ENCODE measurements around the gene TSSK2. TPM values are rescaled to one million over a fixed set of nuclear protein-coding genes. Genes with fewer than 3 reads are reported as not detected.

The TSSK2 gene
- total and polyA plus RNA-seq, 2 donors (not counting 3 experiments of a cell fraction or from before 2014, with no cell fraction given): not detected

- no peak for TF ChIP-seq GATA2 (IDR thresholded peaks at IDR 0.05; ENCODE audit: insufficient read depth, insufficient read length, low read depth, low read length)
- no peak for TF ChIP-seq FOS (IDR thresholded peaks at IDR 0.05; ENCODE audit: borderline replicate concordance, insufficient read depth, low read length)
- TF ChIP-seq POLR2A (IDR thresholded peaks at IDR 0.05; ENCODE audit: low read depth, low read length): no peak
- no peak for TF ChIP-seq MYC (IDR thresholded peaks at IDR 0.05; ENCODE audit: low read depth, low read length)
- TF ChIP-seq JUN (IDR thresholded peaks at IDR 0.05; ENCODE audit: borderline replicate concordance, insufficient read depth, insufficient read length, low read depth): no peak
- TF ChIP-seq CTCF (IDR thresholded peaks at IDR 0.05; ENCODE audit: extremely low read depth in 1 of 2, insufficient read depth in 1 of 2, low read depth in 1 of 2, low read length in 2 of 2): no peak
- ChIA-PET POLR2A (interaction anchor here (0.7 kb wide), 1 partner anchor 12 kb away, joined by 3 read pairs; no protein-coding TSS in a partner anchor), CTCF (no interaction called here)
- intact Hi-C loops (cut with micrococcal nuclease): no loop called here
- H2AFZ ChIP-seq (ENCODE audit: low read depth, low read length): no peak overlapping the region
- no peak overlapping the region for H3K9ac ChIP-seq (replicated peaks; ENCODE audit: extremely low read depth, insufficient read depth, low read length)
- H3K36me3 ChIP-seq (ENCODE audit: control insufficient read depth in 2 of 2, extremely low read depth in 1 of 2, insufficient read depth in 2 of 2, low read length in 2 of 2): no peaks in the 10 kb centered on the region
- dilution Hi-C loops (cut with MboI; ENCODE audit: extremely low pct_ligation_motif_present, low sequenced_read_pairs): no loop called here
- H3K79me2 ChIP-seq (ENCODE audit: control insufficient read depth, insufficient read depth, low read length): peaks cover 16% of the 10 kb centered on the region
- no peak overlapping the region for H3K4me2 ChIP-seq (ENCODE audit: insufficient read depth, low read length)
- BruUV-seq (replicated peaks): no TSS peak
- no peaks in the 10 kb centered on the region for H3K9me3 ChIP-seq (replicated peaks; ENCODE audit: control insufficient read depth, insufficient read depth, low read length)
- FAIRE-seq: no peak
- H3K27ac ChIP-seq (ENCODE audit: insufficient read depth, low read depth, low read length): no peak overlapping the region
- H3K4me3 ChIP-seq (replicated peaks in 1 of 3; ENCODE audit: insufficient read depth in 1 of 3, low read depth in 1 of 3, low read length in 3 of 3): no peak overlapping the region
- H4K20me1 ChIP-seq (replicated peaks; ENCODE audit: control insufficient read depth, extremely low read depth, insufficient read depth, low read length): peaks cover 2% of the 10 kb centered on the region
- no peak for DNase-seq (ENCODE audit: low read depth, low spot score)
- H3K27me3 ChIP-seq (ENCODE audit: control insufficient read depth in 2 of 2, insufficient read depth in 2 of 2, low read length in 2 of 2): no peaks in the 10 kb centered on the region
- no peaks in the 10 kb centered on the region for H3K9me1 ChIP-seq (replicated peaks; ENCODE audit: control insufficient read depth, extremely low read depth, insufficient read depth, low read length)
- no peaks in the 10 kb centered on the region for H3K4me1 ChIP-seq (ENCODE audit: control insufficient read depth, extremely low read depth, insufficient read depth, low read length)
Observed at GRCh38 chr22:19097518-19097917, 33.6 kb upstream of the TSSK2 start.

GRCh38 chr22:19098157-19098556 lies 33.0 kb upstream of the TSSK2 start:
- Histone ChIP-seq H3K27ac (ENCODE audit: insufficient read depth, low read depth, low read length) (no peak overlapping the region), H3K9ac (replicated peaks; ENCODE audit: extremely low read depth, insufficient read depth, low read length) (no peak overlapping the region), H3K9me3 (replicated peaks; ENCODE audit: control insufficient read depth, insufficient read depth, low read length) (no peaks in the 10 kb centered on the region), H3K36me3 (ENCODE audit: control insufficient read depth in 2 of 2, extremely low read depth in 1 of 2, insufficient read depth in 2 of 2, low read length in 2 of 2) (no peaks in the 10 kb centered on the region), H3K4me3 (replicated peaks in 1 of 3; ENCODE audit: insufficient read depth in 1 of 3, low read depth in 1 of 3, low read length in 3 of 3) (no peak overlapping the region), H3K4me2 (ENCODE audit: insufficient read depth, low read length) (no peak overlapping the region), H3K79me2 (ENCODE audit: control insufficient read depth, insufficient read depth, low read length) (peaks cover 20% of the 10 kb centered on the region), H4K20me1 (replicated peaks; ENCODE audit: control insufficient read depth, extremely low read depth, insufficient read depth, low read length) (peaks cover 2% of the 10 kb centered on the region), H3K9me1 (replicated peaks; ENCODE audit: control insufficient read depth, extremely low read depth, insufficient read depth, low read length) (no peaks in the 10 kb centered on the region), H2AFZ (ENCODE audit: low read depth, low read length) (no peak overlapping the region), H3K4me1 (ENCODE audit: control insufficient read depth, extremely low read depth, insufficient read depth, low read length) (no peaks in the 10 kb centered on the region), H3K27me3 (ENCODE audit: control insufficient read depth in 2 of 2, insufficient read depth in 2 of 2, low read length in 2 of 2) (no peaks in the 10 kb centered on the region)
- BruUV-seq (replicated peaks): no TSS peak
- ChIA-PET POLR2A (interaction anchor here (0.7 to 1.4 kb wide), 2 partner anchors 13 to 18 kb away, joined by 3 to 4 read pairs; no protein-coding TSS in a partner anchor), CTCF (interaction anchor here (1.0 to 1.6 kb wide), 3 partner anchors 9 to 35 kb away, joined by 3 to 6 read pairs (median 4); no protein-coding TSS in a partner anchor)
- DNase-seq (ENCODE audit: low read depth, low spot score) (no peak), FAIRE-seq (no peak)
- dilution Hi-C loops (cut with MboI; ENCODE audit: extremely low pct_ligation_motif_present, low sequenced_read_pairs): no loop called here
- TF ChIP-seq MAX (IDR thresholded peaks at IDR 0.05; ENCODE audit: insufficient read depth, insufficient read length): no peak
- no peak for TF ChIP-seq MYC (IDR thresholded peaks at IDR 0.05; ENCODE audit: low read depth, low read length)
- TF ChIP-seq FOS (IDR thresholded peaks at IDR 0.05; ENCODE audit: borderline replicate concordance, insufficient read depth, low read length): no peak
- TF ChIP-seq EZH2 (IDR thresholded peaks at IDR 0.05; ENCODE audit: borderline replicate concordance, low read depth, low read length, severe bottlenecking): no peak
- intact Hi-C loops (cut with micrococcal nuclease): no loop called here
